Stimulated activated naive CD4-positive, alpha-beta T cell (primary cell): ENCODE results near the gene ARPIN.
"Not testable (repeated sequence)": the region's sequence is repeated elsewhere in the genome, so short reads cannot be mapped to it uniquely, and the experiment has no call there.

Source experiments
- DNase-seq, 6 experiments: peaks; one replicate each; lab custom pipeline; 2025; lab: John Stamatoyannopoulos, UW

ARPIN gene

DNA sequence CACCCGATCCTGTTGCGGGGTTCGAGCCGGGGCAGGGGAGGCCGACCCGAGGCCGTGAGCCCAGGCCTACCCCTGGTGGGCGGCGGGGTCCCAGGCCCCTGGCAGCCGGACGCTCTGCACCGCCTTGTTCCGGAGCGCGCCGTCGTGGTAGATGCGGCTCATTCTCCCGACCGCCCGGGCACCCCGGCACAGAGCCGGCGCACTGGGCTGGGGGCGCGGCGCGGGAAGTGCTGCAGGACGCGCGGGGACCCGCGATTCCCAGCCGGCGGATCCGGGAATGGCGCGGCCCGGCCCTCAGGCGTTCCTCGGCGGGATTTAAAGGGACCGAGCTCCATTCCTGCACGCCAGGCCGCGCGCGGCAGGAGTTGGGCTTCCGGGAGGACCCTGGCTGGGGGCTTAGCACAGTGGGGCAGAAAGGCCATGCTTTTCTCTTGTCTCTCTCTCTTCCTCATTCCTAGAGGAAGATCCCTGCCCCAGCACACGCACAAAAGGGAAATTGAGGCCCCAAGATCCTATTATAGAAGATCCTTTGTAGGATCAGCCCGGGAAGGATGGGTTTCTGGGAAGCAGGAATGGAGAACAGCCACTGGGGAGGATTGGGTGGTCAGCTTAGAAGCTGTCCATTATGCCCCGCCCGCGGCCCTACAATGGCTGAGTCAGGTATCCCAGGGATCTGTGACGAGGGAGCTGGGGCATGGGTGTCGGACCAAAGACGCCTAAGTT lies at the start of gene ARPIN:
ARPIN (minus strand) TSS at position 279 of the 723 bp plus-strand sequence; CDS start at position 162, 117 bp downstream.
- peak in 1 of 6 experiments; percentile 30 for DNase-seq

DNA sequence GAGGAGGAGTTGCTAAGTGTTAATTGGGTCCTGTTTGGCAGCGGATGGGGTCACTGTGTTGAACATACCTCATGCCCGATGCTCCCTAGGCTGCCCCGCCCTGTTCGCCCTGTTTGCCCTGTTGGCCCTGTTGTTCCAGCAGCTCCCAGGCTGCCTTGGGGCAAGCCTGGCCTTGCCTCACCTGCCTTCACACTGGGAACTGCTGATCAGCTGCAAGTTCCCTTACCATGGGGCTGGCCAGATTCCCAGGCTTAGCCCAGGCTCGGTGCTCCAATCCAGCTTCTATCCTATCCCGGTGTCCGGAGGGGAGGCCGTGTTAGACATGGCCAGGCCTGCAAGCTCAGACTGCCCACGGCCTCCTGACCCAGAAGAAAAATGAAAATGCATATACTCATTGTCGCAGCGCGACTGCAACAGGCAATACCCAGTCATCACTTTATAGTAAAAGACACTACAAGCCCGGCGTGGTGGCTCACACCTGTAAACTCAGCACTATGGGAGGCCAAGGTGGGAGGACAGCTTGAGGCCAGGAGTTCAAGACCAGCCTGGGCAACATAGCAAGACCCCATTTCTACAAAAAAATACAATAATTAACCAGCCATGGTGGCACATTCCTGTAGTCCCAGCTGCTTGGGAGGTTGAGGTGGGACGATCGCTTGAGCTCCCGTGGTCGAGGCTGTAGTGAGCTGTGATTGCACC lies 45.5 kb upstream of the ARPIN start:
- no peak for DNase-seq

DNA sequence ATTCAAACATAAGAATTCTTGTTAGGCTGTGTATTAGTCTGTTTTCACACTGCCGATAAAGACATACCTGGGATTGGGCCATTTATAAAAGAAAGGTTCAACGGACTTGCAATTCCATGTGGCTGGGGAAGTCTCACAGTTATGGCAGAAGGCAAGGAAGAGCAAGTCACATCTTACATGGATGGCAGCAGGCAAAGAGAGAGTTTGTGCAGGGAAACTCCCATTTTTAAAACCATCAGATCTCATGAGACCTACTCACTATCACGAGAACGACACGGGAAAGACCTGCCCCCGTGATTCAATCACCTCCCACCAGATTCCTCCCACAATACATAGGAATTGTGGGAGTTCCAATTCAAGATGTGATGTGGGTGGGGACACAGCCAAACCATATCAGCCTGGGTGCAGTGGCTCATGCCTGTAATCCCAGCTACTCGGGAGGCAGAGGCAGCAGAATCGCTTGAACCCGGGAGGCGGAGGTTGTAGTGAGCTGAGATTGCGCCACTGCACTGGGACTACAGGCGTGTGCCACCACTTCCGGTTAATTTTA lies 42.8 kb upstream of the ARPIN start:
- not testable (repeated sequence) for DNase-seq

DNA sequence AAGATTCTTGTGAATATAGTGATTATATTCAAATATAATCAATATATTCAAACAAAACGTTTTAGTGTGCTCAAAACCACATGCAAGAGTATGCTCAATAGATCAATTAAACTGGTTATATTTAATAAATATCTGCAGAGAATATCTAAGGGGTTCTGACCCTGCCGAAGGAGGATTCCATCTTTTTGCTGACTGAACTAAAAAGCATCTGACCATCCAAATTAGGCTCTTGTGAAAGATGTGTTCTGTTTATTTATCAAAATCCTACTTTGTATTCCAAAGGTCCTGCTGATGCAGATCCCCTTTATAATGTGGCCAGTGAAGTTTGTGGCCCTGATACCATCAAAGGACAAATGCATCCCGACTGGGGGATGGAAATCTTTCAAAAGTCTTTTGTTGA lies 41.8 kb upstream of the ARPIN start:
- DNase-seq: no peak

DNA sequence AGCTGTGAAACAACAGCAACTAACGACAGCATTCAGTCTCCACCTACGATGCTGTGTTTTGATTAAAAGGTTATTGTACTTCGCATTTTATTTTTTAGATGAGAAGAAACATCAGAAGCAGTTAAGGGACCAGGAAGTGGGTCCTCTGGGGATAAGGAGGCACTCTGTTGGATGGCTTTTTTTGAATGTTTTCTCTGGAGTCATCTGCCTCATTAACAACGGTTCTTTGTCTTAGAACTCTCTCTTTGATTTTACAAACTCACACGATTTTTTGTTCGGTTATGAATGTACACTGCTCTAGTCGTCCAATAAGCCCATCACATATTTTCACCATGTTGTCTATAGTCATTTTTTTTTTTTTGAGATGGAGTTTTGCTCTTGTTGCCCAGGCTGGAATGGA lies 36.0 kb upstream of the ARPIN start:
- no peak for DNase-seq

DNA sequence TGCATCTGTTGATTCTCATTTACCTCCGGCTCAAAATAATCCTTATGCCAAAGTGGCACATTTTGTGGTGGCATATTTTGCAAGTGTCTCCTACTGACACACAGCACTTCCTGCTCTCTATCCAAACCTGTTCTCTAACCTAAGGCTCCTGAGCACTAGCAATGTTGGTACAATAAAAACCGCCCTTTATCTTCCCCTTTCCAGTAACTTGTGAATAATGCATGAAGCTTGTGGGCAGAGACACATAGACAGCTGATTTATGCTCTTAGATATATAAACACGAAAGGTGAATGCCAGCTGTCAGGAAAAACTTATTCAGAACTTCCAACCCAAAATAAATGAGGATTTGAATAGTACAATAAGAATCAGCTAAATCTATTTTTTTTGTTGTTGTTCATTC lies 34.6 kb upstream of the ARPIN start:
- no peak for DNase-seq

DNA sequence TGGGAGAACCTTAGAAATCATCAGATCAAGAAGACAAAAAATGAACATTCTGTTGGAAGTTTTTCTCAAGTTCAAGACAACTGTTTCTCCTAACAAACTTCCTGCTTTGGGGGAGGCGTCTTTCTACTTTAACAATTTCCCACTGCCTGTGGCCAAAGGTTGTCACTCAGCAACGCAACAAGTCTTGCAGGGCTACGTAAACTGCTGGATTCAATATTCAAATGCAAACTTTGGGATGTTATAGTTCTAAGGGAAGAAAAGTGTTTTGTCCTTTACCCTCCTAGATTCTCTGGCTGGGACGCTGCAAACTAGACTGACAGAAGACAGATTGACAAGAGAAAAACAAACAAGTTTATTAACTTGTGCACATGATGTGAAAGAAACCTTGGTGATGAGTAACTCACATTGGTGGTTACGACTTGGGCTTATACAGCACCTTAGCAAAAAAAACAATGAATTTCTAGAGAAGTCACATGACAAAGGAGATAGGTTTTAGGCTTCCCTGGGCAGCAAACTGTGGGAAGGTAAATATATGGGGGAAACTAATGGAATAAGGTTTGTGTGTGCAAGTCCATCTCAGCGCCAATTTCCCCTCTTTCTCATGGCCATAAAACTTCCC lies 34.0 kb upstream of the ARPIN start:
- DNase-seq: no peak

DNA sequence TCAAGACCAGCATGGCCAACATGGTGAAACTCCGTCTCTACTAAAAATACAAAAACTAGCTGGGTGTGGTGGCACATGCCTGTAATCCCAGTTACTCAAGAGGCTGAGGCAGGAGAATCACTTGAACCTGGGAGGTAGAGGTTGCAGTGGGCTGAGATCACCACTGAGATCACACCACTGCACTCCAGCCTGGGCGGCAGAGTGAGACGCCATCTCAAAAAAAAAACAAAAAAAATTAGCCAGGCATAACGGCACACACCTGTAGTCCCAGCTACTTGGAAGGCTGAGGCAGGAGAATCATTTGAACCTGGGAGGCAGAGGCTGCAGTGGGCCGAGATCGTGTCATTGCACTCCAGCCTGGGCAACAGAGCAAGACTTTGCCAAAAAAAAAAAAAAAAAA lies 31.0 kb upstream of the ARPIN start:
- DNase-seq: not testable (repeated sequence)

DNA sequence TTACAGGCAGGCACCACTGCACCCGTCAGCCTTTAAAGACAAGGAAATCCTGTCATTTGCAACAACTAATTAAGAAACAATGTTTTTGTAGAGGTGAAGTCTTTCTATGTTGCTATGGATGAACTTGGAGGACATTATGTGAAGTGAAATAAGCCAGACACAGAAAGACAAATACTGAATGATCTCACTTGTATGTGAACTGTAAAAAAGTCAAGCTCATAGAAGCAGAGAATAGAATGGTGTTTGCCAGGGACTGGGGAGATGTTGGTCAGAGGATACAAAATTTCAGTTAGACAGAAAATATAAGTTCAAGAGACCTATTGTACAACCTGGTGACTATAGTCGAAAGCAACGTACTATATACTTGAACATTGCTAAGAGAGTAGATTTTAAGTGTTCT lies 27.2 kb upstream of the ARPIN start:
- no peak for DNase-seq

DNA sequence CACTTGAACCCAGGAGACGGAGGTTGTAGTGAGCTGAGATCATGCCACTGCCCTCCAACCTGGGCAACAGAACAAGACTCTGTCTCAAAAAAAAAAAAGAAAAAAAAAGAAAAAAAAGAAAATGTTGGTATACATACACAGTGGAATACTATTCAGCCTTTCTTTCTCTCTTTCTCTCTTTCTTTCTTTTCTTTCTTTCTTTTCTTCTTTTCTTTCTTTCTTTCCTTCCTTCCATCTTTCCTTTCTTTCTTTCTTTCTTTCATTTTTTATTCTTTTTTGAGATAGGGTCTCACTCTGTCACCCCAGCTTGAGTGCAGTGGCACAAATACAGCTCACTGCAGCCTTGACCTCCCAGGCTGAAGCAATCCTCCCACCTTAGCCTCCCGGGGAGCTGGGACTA lies 26.6 kb upstream of the ARPIN start:
- not testable (repeated sequence) for DNase-seq

DNA sequence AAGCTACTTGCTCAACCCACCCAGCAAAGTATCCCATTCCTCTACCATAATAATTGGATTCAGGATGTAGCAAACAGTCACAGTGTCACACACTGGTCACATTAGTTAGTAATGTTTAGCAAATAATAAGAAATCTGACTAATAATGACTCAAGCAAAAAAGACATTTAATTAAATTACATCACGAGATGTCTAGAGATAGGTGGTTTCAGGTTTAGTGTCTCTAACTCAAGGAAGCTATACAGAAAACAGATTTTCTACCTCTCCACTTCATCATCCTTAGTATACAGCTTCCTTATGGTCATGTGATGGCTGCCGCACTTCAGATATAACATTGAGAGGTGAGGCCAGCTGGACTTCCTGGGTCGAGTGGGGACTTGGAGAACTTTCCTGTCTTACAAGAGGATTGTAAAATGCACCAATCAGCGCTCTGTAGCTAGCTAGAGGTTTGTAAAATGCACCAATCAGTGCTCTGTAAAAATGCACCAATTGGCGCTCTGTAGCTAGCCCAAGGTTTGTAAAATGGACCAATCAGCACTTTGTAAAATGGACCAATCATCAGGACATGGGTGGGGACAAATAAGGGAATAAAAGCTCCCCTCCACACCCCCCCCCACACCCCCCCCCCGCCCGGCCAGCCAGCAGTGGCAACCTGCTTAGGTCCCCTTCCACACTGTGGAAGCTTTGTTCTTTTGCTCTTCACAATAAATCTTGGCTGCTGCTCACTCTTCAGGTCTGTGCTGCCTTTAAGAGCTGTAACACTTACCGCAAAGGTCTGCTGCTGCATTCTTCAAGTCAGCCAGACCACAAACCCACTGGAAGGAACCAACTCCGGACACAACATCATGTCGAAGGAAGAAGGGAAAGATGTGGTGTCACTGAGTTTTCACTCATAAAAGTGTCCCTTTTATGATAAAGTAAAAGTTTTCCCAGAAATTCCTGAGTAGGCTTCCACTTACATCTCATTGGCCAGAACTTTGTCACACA lies 24.9 kb upstream of the ARPIN start:
- DNase-seq: no peak

DNA sequence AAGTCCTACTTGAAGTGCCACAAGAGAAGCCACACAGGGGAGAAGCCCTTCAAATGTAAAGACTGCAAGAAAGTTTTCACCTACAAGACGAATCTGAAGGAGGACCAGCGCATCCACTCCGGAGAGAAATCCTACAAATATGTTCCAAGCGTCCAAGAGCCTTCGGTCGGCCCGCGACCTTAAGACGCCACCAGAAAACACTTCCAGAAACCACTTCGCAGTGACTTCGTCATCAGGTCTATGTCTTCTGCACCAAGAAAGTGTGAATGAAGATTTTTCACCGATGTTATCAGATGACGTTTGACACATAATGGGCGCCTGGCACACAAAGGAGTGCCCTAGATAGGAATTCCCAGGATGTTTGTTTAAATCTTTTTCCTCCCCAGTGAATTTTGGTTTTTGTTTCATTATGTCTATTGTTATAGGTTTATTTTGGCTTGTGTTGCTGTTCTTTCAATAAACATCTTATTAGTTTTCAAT lies 24.1 kb upstream of the ARPIN start:
- DNase-seq: no peak

DNA sequence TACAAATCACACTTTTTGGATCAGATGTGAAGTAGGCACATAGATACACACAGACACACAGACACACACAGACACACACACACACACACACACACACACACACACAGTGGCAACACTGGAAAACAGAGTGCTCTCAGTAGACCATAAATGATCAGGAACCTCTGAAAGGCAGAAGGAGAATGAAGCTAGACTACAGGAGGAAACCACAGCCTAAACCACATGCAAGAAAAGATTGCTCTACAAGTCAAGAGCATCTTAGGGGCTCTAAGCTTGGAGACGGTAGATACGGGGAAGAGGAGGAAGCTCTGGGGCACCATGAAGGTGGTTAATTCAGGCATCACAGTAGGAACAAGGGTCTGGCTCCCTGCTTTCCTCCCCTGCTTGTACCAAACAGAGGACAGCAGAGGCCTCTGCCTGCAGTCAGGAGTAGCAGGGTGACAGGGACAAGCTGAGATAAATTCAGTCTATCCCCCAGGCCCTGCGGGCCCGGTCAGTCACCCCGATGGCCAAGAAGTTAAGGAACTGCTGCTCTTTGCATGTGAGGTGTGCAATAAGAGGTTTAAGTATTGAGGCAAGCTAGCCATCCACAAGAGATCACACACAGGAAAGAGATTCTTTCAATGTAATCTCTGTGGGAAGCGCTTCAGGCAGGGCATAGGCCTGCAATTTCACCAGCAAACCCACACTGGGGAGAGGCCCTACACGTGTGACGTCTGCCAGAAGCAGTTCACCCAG lies 23.5 kb upstream of the ARPIN start:
- DNase-seq: peak in 3 of 6 experiments; percentile 18 to 49 (median 44)

DNA sequence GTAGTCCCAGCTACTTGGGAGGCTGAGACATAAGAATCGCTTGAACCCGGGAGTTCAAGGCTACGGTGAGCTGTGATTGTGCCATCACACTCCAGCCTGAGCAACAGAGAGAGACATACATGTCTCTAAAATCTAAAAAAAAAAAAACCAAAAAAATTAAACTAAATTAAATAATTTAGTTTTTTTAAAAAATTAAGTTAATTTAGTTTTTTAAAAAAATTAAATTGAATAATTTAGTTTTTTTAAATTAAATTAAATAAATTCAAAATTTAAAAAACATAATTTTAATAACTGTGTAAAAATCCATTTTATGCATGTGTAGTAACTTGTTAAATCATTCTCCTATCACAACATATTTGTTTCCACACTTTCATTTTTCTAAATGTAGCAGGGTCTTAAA lies 20.1 kb upstream of the ARPIN start:
- no peak for DNase-seq

DNA sequence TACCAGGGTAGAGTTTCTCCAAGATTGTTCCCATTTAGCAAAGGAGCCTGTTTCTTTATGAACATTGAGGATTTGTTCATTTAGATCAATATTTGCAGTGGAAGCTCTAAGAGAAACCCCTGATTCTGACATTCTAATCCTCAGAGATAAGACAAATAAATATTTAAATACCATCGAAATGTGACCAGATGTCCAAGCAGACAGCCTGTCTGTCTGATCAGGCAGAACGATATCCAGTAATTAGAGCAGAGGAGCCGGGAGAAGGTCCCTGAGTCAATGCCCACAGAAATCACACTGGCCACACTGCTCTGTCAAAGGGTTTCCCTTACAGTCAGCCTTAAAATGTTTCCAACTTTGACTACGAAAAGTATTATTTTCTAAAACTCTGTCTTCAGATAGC lies 15.7 kb upstream of the ARPIN start:
- DNase-seq: no peak

DNA sequence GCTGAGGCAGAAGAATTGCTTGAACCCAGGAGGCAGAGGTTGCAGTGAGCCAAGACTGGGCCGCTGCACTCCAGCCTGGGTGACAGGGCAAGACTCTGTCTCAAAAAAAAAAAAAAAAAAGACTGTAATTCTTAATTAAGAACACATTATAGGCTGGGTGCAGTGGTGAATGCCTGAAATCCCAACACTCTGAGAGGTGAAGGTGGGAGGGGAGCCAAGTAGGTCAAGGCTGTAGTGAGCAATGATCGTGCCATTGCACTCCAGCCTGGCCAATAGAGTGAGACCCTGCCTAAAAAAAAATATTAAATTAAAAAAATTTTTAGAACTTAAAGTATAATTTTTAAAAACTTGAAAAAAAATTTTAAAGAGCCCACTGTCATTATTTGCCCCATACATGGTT lies 13.4 kb upstream of the ARPIN start:
- no peak for DNase-seq

DNA sequence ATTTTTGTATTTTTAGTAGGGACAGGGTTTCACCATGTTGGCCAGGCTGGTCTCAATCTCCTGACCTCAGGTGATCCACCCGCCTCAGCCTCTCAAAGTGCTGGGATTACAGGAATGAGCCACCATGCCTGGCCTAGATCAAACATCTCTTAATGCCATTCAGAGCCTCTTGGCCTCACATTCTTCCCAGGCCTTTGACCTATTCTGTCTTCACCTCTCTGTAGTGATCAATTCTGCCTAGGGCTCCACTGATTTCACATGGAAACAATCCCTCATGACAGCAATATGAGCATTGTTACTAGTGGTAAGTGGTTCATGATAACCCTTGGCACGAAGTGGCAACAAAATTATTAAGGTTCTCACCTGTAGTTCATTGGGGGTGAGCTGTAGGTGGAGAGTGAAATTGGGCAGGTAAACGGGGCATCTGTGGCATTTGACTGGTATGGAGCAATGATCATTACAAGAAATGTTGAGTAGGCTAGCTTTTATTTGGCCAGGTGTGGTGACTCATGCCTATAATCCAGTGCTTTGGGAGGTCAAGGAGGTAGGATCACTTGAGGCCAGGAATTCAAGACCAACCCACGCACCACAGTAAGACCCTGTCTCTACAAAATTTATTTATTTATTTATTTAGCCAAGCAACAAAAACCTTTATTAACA lies 4.8 kb upstream of the ARPIN start:
- DNase-seq: no peak

DNA sequence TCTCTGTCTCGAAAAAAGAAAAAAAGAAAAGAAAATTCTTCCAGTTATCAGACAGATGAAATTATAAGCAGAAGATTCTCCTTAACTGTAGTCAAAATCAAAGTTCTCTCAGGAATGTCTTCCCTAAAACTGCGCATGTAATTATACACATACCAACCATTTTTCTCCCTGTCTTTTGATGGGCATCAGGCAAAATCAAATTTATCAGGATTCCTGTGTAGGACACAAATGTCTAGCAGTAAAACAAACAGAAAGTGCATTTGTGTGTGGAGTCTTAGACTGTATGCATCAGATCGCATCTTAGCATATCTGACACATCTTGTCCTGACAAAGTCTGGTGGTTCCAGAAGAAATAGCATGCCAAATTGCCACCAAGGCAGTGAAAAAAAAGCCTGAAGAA lies 3.9 kb upstream of the ARPIN start:
- no peak for DNase-seq

DNA sequence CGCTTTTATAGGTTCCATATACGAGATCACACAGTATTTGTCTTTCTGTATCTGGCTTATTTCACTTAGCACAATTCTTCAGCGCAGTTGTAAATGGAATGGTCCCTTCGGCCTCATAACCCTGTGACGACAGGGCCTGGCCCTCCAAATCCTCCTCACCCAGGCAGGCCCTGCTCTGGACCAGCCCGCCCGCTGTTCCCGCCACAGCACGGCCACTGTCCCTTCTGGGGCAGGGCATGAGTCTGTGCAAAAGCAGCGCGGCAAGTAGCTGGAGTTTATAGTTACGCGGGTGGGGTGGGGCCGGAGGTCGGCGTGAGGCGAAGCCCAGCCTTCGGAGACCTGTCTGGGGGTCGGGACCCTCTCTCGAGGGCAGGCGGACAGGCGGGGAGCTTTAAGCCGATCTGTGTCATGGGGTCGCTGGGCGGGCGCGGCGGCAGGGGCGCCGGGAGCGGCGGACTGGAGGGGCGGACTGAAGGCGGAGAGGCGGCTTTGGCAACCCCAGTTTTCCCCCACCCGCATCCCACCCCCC lies 543 bp downstream of the ARPIN start:
- peak in 1 of 6 experiments; percentile 30 for DNase-seq
